GM12878 (cell line): ENCODE results near the gene SBF2. TPM values are rescaled to one million over a fixed set of nuclear protein-coding genes. Genes with fewer than 3 reads are reported as not detected.

Experiments used
- ATAC-seq: fragments of 200-7000 bp; cut with Tn5 transposase; 3 replicates; pipeline ENCODE4 v1.9.1; 2020; ENCODE audit warnings: mild to moderate bottlenecking, moderate library complexity
- BruUV-seq: library from RNA; stranded (reverse); fragments of 400-500 nt; replicated peaks from 2 replicates; lab custom pipeline; 2021; lab: Mats Ljungman, UMichigan
- CTCF ChIA-PET: fragments of 300-600 bp; sonication (Branson Sonifier 250); formaldehyde crosslinking; extraction: SDS; loops from one replicate; lab custom pipeline; 2021; ENCODE audit warnings: inconsistent platforms; lab: Yijun Ruan, JAX
- POLR2A ChIA-PET: fragments of 350-600 bp; formaldehyde crosslinking; extraction: SDS; loops from one replicate; lab custom pipeline; 2021; ENCODE audit warnings: inconsistent platforms; lab: Charles Lee
- RAD21 ChIA-PET: fragments of 300-600 bp; sonication (Branson Sonifier 250); formaldehyde crosslinking; loops from one replicate; lab custom pipeline; 2023; ENCODE audit warnings: antibody characterized with exemption; ENCODE audit not compliant: unreplicated experiment; lab: Charles Lee
- SMC1A ChIA-PET: fragments of 300-600 bp; sonication (Branson Sonifier 250); formaldehyde crosslinking; loops from one replicate; lab custom pipeline; 2023; ENCODE audit not compliant: unreplicated experiment, uncharacterized antibody; lab: Charles Lee
- DNase-seq: peaks from one replicate; pipeline ENCODE4 v3.0.0-alpha.2; 2011; ENCODE audit warnings: low read depth, low spot score
- FAIRE-seq: peaks from 3 replicates; lab custom pipeline; 2011; peaks lifted over from hg19 to GRCh38; lab: Jason Lieb, UNC
- H2AFZ ChIP-seq: 2 replicates; pipeline ENCODE4 v1.6.0; 2011; ENCODE audit warnings: low read depth, low read length, control low read depth; ENCODE audit not compliant: control insufficient read depth
- H3K27ac ChIP-seq: 2 replicates; pipeline ENCODE4 v1.5.1; 2011; ENCODE audit warnings: control low read depth; ENCODE audit not compliant: control insufficient read depth, insufficient read depth
- H3K27me3 ChIP-seq, 2 experiments: replicated peaks in 1 of 2; 2 replicates each; pipeline versions ENCODE4 v1.6.0 to v1.6.1; 2011; ENCODE audit warnings: low read length in 1 of 2; ENCODE audit not compliant: control insufficient read depth in 2 of 2, insufficient read depth in 2 of 2
- H3K36me3 ChIP-seq, 2 experiments: 2 replicates each; pipeline ENCODE4 v1.5.1; 2011; ENCODE audit warnings: low read length in 1 of 2; ENCODE audit not compliant: control insufficient read depth in 2 of 2, insufficient read depth in 2 of 2
- H3K4me1 ChIP-seq: 2 replicates; pipeline ENCODE4 v1.6.1; 2011; ENCODE audit warnings: mild to moderate bottlenecking, low read length, moderate library complexity, mixed read lengths; ENCODE audit not compliant: control insufficient read depth, insufficient read depth
- H3K4me2 ChIP-seq: 2 replicates; pipeline ENCODE4 v1.6.0; 2011; ENCODE audit warnings: control low read depth; ENCODE audit not compliant: control insufficient read depth, insufficient read depth
- H3K4me3 ChIP-seq: fragments of 200-600 bp; sonication (generic); 2 replicates; pipeline ENCODE4 v1.5.1; 2016
- H3K79me2 ChIP-seq: 2 replicates; pipeline ENCODE4 v1.6.0; 2011; ENCODE audit warnings: low read length; ENCODE audit not compliant: control insufficient read depth, insufficient read depth
- H3K9ac ChIP-seq: 2 replicates; pipeline ENCODE4 v1.8.0; 2011; ENCODE audit warnings: low read length, control low read depth, mixed read lengths; ENCODE audit not compliant: control insufficient read depth, insufficient read depth
- H3K9me3 ChIP-seq: replicated peaks from 3 replicates; pipeline ENCODE4 v1.5.1; 2011; ENCODE audit warnings: mild to moderate bottlenecking, low read length; ENCODE audit not compliant: control insufficient read depth, insufficient read depth
- H4K20me1 ChIP-seq: 2 replicates; pipeline ENCODE4 v1.6.0; 2011; ENCODE audit not compliant: control insufficient read depth, insufficient read depth
- ASH2L ChIP-seq: fragments of 300-600, 200-600 bp; sonication (generic); IDR thresholded peaks from 2 replicates; pipeline ENCODE4 v1.6.1; 2017; ENCODE audit warnings: low read depth, mild to moderate bottlenecking, borderline replicate concordance
- CREB1 ChIP-seq: IDR thresholded peaks from 2 replicates; pipeline ENCODE4 v1.6.1; 2012; ENCODE audit warnings: low read depth, mild to moderate bottlenecking, inconsistent platforms
- HDAC6 ChIP-seq: fragments of 200-600 bp; sonication (generic); IDR thresholded peaks from one replicate; pipeline ENCODE4 v1.8.0; 2017; ENCODE audit warnings: antibody characterized with exemption; ENCODE audit not compliant: unreplicated experiment
- IRF4 ChIP-seq: IDR thresholded peaks from 2 replicates; pipeline ENCODE4 v1.6.1; 2011; ENCODE audit warnings: low read depth, low read length
- KLF5 ChIP-seq: fragments of 450-650 bp; IDR thresholded peaks from 2 replicates; pipeline ENCODE4 v1.6.1; 2014; ENCODE audit warnings: mild to moderate bottlenecking; ENCODE audit not compliant: partially characterized antibody
- NFIC ChIP-seq: IDR thresholded peaks from 2 replicates; pipeline ENCODE4 v1.6.1; 2012; ENCODE audit warnings: low read depth, mild to moderate bottlenecking, inconsistent platforms, low read length, moderate library complexity
- POLR2AphosphoS2 ChIP-seq: IDR thresholded peaks from 2 replicates; pipeline ENCODE4 v1.6.1; 2011; ENCODE audit warnings: low read depth, mild to moderate bottlenecking, low read length, improper control_type of control experiment, moderate library complexity
- SIN3A ChIP-seq: IDR thresholded peaks from 2 replicates; pipeline ENCODE4 v1.6.1; 2012; ENCODE audit warnings: low read depth, low read length, improper control_type of control experiment
- SKIL ChIP-seq: fragments of 450-650 bp; IDR thresholded peaks from 2 replicates; pipeline ENCODE4 v1.6.1; 2017; ENCODE audit warnings: mild to moderate bottlenecking, low read depth, inconsistent platforms; ENCODE audit not compliant: poor library complexity, severe bottlenecking
- SMARCA5 ChIP-seq: fragments of 450-650 bp; IDR thresholded peaks from 2 replicates; pipeline ENCODE4 v1.6.1; 2017; ENCODE audit warnings: mild to moderate bottlenecking
- ZNF274 ChIP-seq: IDR thresholded peaks from one replicate; pipeline ENCODE4 v1.8.0; 2011; ENCODE audit not compliant: insufficient read length, insufficient read depth
- ZSCAN29 ChIP-seq: fragments of 450-650 bp; IDR thresholded peaks from 2 replicates; pipeline ENCODE4 v1.6.1; 2017; ENCODE audit warnings: mild to moderate bottlenecking, moderate library complexity
- WGBS: methylation state at CpG from one replicate; pipeline ENCODE4 v1.1.6; 2016; ENCODE audit warnings: low lambda C conversion rate; ENCODE audit not compliant: insufficient replicate concordance, insufficient coverage; ENCODE audit errors: missing lambda C conversion rate; 5-methylcytosine and 5-hydroxymethylcytosine counted together
- in situ Hi-C: fragments of 300-500 bp; cut with MboI; formaldehyde crosslinking; loops from 9 replicates; pipeline ENCODE4 v1.14.3; 2018; ENCODE audit warnings: mixed read lengths
- intact Hi-C: fragments of 100-400 bp; cut with micrococcal nuclease; formaldehyde crosslinking; loops from one replicate; pipeline ENCODE4 v1.14.2; 2022; ENCODE audit not compliant: unreplicated experiment
- polyA plus RNA-seq, 11 experiments: library from polyadenylated mRNA; depleted of rRNA in 4 of 11; unstranded in 6 of 11; stranded (reverse) in 5 of 11; fragments of >200 nt; fragmentation: Nextera tagmentation in 4 of 11; fragmentation: Illumina TruSeq in 1 of 11; extraction: Ambion mirVana in 4 of 11; extraction: Trizol in 1 of 11; gene quantifications; 1 replicate in 1 of 11; 2 replicates in 10 of 11; pipeline versions ENCODE4 v1.2.1 to v1.2.3, GENCODE V29; 2011 to 2016; ENCODE audit warnings: inconsistent platforms in 2 of 11, missing spikeins in 2 of 11, low read depth in 1 of 11
- total RNA-seq, 4 experiments: library from RNA; depleted of rRNA in 3 of 4; stranded (reverse); fragments of >200 nt in 3 of 4; fragmentation: Illumina TruSeq in 1 of 4; extraction: Trizol in 1 of 4; gene quantifications; 2 replicates each; pipeline versions ENCODE4 v1.2.1 to v1.2.3, GENCODE V29; 2013 to 2021

SBF2 gene
- total and polyA plus RNA-seq, 10 of the 15 experiments (the other 5 are each of a cell fraction or from before 2014, with no cell fraction given) = 0.24 to 2.3 (median 1.1) TPM

- no peak for TF ChIP-seq NFIC
Observed at GRCh38 chr11:9765320-9766101, 528.5 kb downstream of the SBF2 start (continued).

GRCh38 chr11:9763301-9763700 is 530.7 kb downstream of the SBF2 start:
- Histone ChIP-seq H3K79me2 (no peaks in the 10 kb centered on the region), H3K9me3 (no peaks in the 10 kb centered on the region), H3K9ac (no peak overlapping the region), H4K20me1 (no peaks in the 10 kb centered on the region), H3K27me3 (no peaks in the 10 kb centered on the region), H3K4me3 (no peak overlapping the region), H3K27ac (no peak overlapping the region), H3K4me1 (peaks cover 19% of the 10 kb centered on the region), H3K4me2 (no peak overlapping the region), H2AFZ (no peak overlapping the region), H3K36me3 (no peaks in the 10 kb centered on the region)
- TF ChIP-seq ASH2L (no peak), SKIL (no peak), ZSCAN29 (no peak), KLF5 (no peak), CREB1 (no peak), ZNF274 (no peak), POLR2AphosphoS2 (no peak), IRF4 (no peak), HDAC6 (no peak), SIN3A (no peak), SMARCA5 (no peak)
- POLR2A ChIA-PET = no interaction called here
- SMC1A ChIA-PET = interaction anchor here (1.5 kb wide), 1 partner anchor 15 kb away, joined by 4 read pairs; no protein-coding TSS in a partner anchor
- CTCF ChIA-PET = interaction anchor here (0.6 to 1.5 kb wide), 4 partner anchors 42 to 247 kb away, joined by 3 to 4 read pairs (median 3); no protein-coding TSS in a partner anchor
- RAD21 ChIA-PET = interaction anchor here (1.3 kb wide), 1 partner anchor 209 kb away, joined by 3 read pairs; no protein-coding TSS in a partner anchor
- intact Hi-C loops (loop anchor here (5.0 kb wide), 1 partner anchor 74 kb away; no protein-coding TSS in a partner anchor), in situ Hi-C loops (loop anchor here (5.0 to 10.0 kb wide), 3 partner anchors 214 to 562 kb away; partner anchors contain the start of gene SBF2)
- 92% methylated on average over 1 of the region's 1 CpG for WGBS
- no peak for ATAC-seq
- FAIRE-seq = no peak
- no TSS peak for BruUV-seq
- DNase-seq = no peak
